Effector memory CD8-positive, alpha-beta T cell (primary cell): ENCODE results near the gene MECR.

Experiments used
- ATAC-seq: fragments of 150-1000 bp; cut with Tn5 transposase; replicated peaks from 2 replicates; pipeline ENCODE4 v1.10.0; 2021; ENCODE audit warnings: mild to moderate bottlenecking, moderate library complexity
- DNase-seq, 3 experiments: peaks; one replicate each; pipeline ENCODE4 v3.0.0; 2021
- H3K27ac Mint-ChIP-seq, 2 donors: one replicate each; pipeline ENCODE4 v1.8.0; 2022; ENCODE audit warnings: mild to moderate bottlenecking in 2 of 2, mixed read lengths in 2 of 2, moderate library complexity in 2 of 2
- H3K27me3 Mint-ChIP-seq, 2 donors: one replicate each; pipeline ENCODE4 v1.8.0; 2022; ENCODE audit warnings: mixed read lengths in 2 of 2
- H3K36me3 Mint-ChIP-seq: one replicate; pipeline ENCODE4 v1.8.0; 2022; ENCODE audit warnings: mild to moderate bottlenecking, moderate library complexity, mixed read lengths; ENCODE audit not compliant: insufficient read depth
- H3K4me1 Mint-ChIP-seq, 2 donors: one replicate each; pipeline ENCODE4 v1.8.0; 2022; ENCODE audit warnings: low read depth in 2 of 2, mixed read lengths in 2 of 2
- H3K4me3 Mint-ChIP-seq, 2 donors: one replicate each; pipeline ENCODE4 v1.8.0; 2022; ENCODE audit warnings: mild to moderate bottlenecking in 2 of 2, mixed read lengths in 2 of 2, moderate library complexity in 2 of 2
- H3K9me3 Mint-ChIP-seq, 2 donors: one replicate each; pipeline ENCODE4 v1.8.0; 2022; ENCODE audit warnings: mixed read lengths in 2 of 2

MECR gene

DNA sequence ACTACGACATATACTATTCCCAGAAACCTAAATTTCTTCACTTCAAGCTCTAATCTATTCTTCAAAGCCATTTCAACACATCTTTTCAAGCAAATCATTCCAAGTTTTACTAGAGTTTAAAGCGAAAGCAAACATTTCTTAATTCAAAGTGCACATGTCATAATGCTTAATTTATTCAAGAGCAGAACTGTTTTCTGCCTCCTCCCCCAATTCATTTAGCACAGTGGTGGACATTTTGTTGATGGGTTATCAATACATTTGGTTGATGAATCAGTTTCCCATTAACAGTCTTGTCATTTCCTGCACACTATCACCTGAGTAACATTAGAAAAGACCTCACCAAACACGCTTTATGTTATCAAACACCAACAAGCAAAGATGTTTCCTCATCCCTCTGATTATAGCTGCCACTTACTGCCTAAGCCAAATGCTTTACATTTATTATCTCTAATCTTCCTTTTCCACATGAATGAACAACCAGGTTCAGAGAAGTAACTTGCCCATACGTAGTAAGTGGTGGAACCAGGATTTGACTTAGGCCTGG lies 51.0 kb downstream of the MECR start:
- ATAC-seq (no peak), DNase-seq (no peak)
- Mint-ChIP-seq H3K36me3 (peaks cover 54% of the 10 kb centered on the region), H3K27ac (peak overlapping the region; percentile 88 to 92), H3K27me3 (no peaks in the 10 kb centered on the region), H3K9me3 (no peaks in the 10 kb centered on the region), H3K4me3 (peak overlapping the region; percentile 88 to 90), H3K4me1 (peaks cover 38 to 58% of the 10 kb centered on the region in 2 donors)

DNA sequence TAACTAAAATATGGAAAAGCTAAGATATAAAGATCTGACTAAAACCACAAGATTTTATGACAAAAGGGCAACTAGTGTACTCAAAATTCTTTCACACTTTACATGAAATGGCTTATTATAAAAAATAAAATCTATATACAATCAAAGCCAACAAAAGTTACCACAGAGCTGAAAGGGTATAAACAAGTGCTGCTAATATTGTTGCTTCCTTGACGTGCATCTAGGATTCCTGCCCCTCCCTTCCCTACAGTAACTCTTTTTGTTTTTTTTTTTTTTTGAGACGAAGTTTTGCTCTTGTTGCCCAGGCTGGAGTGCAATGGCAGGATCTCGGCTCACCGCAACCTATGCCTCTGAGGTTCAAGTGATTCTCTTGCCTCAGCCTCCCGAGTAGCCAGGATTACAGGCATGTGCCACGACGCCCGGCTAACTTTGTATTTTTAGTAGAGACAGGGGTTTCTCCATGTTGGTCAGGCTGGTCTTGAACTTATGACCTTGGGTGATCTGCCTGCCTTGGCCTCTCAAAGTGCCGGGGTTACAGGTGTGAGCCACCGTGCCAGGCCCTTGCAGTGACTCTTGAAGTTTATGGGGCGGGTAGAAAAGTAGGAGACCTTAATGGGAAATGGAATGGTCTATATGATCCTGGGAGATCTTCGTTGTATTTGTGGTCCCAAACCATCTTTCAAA lies 53.6 kb downstream of the MECR start:
- Mint-ChIP-seq H3K27ac (peak overlapping the region; percentile 88 to 92), H3K4me3 (peak overlapping the region; percentile 51 to 88), H3K9me3 (no peaks in the 10 kb centered on the region), H3K4me1 (peaks cover 40 to 69% of the 10 kb centered on the region in 2 donors), H3K27me3 (no peaks in the 10 kb centered on the region), H3K36me3 (peaks cover 54% of the 10 kb centered on the region)
- DNase-seq = no peak
- no peak for ATAC-seq

DNA sequence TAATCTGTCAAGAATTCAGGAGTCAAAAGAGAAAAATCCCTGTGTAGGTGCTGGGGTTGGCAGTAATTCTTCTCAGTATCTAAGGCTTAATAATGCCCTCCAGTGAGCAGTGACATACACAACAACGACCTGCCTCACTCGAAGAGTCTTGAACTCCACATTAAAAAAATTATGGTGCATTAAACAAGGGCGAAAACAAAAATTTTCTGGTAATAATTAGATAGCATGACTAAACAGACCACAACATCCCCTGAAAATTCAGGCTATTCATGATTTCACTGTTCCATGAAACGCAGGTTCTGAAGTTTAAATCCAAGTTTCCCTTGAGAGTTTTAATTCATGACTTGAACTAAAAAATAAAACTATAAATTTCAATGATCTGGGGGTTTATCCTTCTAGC lies 54.2 kb downstream of the MECR start:
- Mint-ChIP-seq H3K36me3 (peaks cover 48% of the 10 kb centered on the region), H3K27ac (peak overlapping the region in 1 of 2 donors; percentile 92), H3K27me3 (no peaks in the 10 kb centered on the region), H3K4me1 (peaks cover 42 to 71% of the 10 kb centered on the region in 2 donors), H3K9me3 (no peaks in the 10 kb centered on the region), H3K4me3 (peak overlapping the region in 1 of 2 donors; percentile 88)
- DNase-seq = no peak
- no peak for ATAC-seq

DNA sequence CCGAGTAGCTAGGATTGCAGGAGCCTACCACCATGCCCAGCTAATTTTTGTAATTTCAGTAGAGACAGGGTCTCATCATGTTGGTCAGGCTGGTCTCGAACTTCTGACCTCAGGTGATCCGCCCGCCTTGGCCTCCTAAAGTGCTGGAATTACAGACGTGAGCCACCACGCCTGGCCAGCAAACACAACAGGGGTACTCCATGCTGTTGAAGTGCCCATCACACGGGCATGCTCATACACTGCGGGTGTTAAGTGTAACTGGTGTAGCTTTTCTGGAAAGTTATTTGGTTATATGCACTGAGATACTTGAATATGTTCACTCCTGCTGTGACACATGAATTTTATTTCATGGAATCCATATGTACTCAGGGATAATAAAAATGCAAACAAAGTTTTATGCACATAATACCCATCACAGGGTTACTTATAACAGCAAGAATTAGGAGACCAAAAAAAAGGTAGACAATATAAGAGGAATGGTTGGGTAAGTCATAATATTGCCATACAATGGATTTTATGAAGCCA lies 58.3 kb downstream of the MECR start:
- ATAC-seq (no peak), DNase-seq (no peak)
- Mint-ChIP-seq H3K27me3 (no peaks in the 10 kb centered on the region), H3K4me1 (peaks cover 38 to 74% of the 10 kb centered on the region in 2 donors), H3K36me3 (peaks cover 39% of the 10 kb centered on the region), H3K9me3 (no peaks in the 10 kb centered on the region), H3K27ac (peak overlapping the region in 1 of 2 donors; percentile 87), H3K4me3 (peak overlapping the region; percentile 18 to 24)

DNA sequence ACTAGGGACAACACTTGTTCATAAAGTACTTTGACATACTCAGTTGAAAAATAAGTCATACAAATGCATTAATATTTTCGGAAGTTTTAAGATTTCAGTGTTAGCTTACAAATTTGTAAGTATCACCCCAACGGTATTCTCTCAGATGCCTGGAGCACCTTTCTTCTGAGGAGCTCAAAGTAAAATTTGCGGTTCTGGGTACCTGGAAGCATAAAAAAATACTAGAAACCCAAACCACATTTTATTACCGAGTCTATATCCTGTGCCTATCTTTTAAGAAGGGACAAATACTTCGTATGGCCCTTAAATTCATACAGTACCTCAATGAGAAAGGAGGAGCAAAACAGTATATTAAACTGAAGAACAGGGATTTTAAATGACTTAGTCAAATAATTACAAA lies 59.2 kb downstream of the MECR start:
- ATAC-seq (no peak), DNase-seq (no peak)
- H3K27ac Mint-ChIP-seq = peak overlapping the region in 1 of 2 donors; percentile 42
- H3K9me3 Mint-ChIP-seq = no peaks in the 10 kb centered on the region
- H3K36me3 Mint-ChIP-seq = peaks cover 41% of the 10 kb centered on the region
- no peaks in the 10 kb centered on the region for H3K27me3 Mint-ChIP-seq
- H3K4me1 Mint-ChIP-seq = peaks cover 39 to 74% of the 10 kb centered on the region in 2 donors
- peak overlapping the region; percentile 30 to 58 for H3K4me3 Mint-ChIP-seq

DNA sequence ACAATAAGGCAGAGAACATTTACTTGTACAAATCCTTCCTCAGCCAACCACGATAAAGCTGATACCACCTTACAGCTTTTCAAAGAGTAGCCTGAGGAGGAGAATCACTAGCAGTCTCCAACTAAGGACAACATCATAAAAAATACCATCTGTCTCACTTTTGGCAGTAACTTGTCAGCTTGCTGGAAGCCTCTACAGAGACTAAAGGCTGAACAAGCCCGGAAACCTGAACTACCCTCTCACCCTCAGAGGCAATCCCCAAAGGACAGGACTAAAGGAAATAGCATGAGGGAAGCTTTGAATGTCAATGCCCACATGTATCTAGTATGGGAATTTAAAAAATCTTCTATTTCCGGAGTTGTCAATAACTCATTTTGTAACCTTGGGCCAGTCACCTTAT lies 59.6 kb downstream of the MECR start:
- Mint-ChIP-seq H3K4me3 (peak overlapping the region; percentile 30 to 58), H3K27ac (peak overlapping the region; percentile 42 to 67), H3K36me3 (peaks cover 39% of the 10 kb centered on the region), H3K27me3 (no peaks in the 10 kb centered on the region), H3K4me1 (peaks cover 41 to 74% of the 10 kb centered on the region in 2 donors), H3K9me3 (no peaks in the 10 kb centered on the region)
- ATAC-seq (no peak), DNase-seq (no peak)

DNA sequence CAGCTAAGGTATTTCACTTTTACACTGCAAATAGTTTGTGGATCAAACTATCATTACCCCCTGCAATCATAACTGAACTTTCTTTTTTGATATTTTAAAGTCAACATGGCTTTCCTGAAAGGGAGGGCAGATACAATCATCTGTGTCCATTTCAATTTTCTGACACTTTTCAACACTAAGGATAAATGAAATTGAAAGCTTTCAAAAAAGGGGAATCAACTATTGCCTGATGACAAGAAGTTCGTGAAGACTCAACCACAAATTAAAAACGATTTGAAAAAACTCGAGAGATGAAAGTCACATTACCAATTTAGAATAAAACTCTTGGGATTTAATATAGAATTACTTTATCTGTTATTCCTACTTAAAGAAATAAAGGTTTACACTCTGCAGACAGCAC lies 60.8 kb downstream of the MECR start:
- Mint-ChIP-seq H3K4me1 (peaks cover 47 to 78% of the 10 kb centered on the region in 2 donors), H3K27ac (peak overlapping the region; percentile 42 to 67), H3K36me3 (peaks cover 37% of the 10 kb centered on the region), H3K4me3 (peak overlapping the region; percentile 58 to 66), H3K27me3 (no peaks in the 10 kb centered on the region), H3K9me3 (no peaks in the 10 kb centered on the region)
- DNase-seq (no peak), ATAC-seq (no peak)

DNA sequence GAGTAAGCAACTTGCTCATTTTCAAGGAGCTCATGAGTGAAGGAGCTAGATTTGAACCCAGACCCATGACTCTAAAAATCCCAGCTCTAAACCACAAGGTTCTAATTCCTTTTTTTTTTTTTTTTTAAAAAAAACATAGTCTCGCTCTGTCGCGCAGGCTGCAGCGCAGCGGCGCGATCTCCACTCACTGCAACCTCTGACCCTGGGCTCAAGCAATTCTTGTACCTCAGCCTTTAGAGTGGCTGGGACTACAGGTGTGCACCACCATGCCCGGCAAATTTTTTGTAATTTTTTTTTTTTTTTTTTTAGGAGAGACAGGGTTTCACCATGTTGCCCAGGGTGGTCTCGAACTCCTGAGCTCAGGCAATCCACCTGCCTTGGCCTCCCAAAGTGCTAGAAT lies 62.8 kb downstream of the MECR start:
- H3K4me1 Mint-ChIP-seq = peaks cover 54 to 86% of the 10 kb centered on the region in 2 donors
- peaks cover 33% of the 10 kb centered on the region for H3K36me3 Mint-ChIP-seq
- no peak for ATAC-seq
- H3K9me3 Mint-ChIP-seq = no peaks in the 10 kb centered on the region
- DNase-seq = no peak
- H3K27ac Mint-ChIP-seq = no peak overlapping the region
- no peak overlapping the region for H3K4me3 Mint-ChIP-seq
- no peaks in the 10 kb centered on the region for H3K27me3 Mint-ChIP-seq

DNA sequence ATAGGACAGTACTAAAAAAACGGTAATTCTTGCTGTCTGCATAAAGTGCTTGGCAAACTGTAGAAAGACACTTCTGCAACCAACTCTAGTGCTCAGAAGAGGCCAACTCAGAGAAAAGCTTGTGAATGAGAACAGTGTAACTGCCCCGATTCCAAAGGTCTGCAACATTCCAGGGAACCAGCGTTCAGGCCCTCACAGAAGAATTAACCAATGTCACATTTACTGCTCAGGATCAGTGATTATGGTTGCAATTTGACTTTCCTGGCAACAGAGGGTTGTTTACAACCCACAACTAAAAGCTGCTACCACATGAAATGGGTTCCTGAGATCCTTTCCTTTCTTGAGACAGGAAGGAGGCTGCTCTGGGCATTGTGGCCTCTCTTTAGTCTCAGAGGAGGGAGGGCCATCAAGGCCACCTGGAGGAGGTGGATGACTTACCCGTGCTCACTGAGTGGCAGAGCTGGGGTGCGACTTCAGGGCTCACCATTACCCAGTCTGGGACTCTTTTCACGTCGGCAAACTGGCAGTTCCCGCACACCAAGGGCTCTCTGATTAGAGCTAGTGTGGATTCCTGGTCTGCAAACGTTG lies 64.3 kb downstream of the MECR start:
- ATAC-seq (no peak), DNase-seq (no peak)
- Mint-ChIP-seq H3K36me3 (peaks cover 45% of the 10 kb centered on the region), H3K27ac (peak overlapping the region; percentile 54 to 77), H3K9me3 (no peaks in the 10 kb centered on the region), H3K4me1 (peaks cover 53 to 80% of the 10 kb centered on the region in 2 donors), H3K27me3 (no peaks in the 10 kb centered on the region), H3K4me3 (no peak overlapping the region)

DNA sequence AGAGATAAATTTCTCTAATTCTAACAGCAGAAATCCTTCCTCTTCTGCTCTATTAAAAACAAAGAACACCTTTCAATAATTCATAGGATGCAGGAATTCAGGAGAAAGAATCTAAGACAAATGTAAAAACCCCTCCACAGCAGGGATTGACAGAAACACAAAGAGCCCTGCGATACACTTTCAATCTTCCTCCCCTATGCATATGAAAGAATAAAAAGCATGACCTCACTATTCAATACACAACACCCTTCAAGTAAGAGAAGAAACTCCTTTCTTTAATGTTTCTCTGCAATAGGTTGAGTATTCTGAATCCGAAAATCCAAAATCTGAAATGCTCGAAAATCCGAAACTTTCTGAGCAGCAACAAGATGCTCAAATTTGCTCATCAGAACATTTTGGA lies 66.1 kb downstream of the MECR start:
- H3K36me3 Mint-ChIP-seq = peaks cover 49% of the 10 kb centered on the region

DNA sequence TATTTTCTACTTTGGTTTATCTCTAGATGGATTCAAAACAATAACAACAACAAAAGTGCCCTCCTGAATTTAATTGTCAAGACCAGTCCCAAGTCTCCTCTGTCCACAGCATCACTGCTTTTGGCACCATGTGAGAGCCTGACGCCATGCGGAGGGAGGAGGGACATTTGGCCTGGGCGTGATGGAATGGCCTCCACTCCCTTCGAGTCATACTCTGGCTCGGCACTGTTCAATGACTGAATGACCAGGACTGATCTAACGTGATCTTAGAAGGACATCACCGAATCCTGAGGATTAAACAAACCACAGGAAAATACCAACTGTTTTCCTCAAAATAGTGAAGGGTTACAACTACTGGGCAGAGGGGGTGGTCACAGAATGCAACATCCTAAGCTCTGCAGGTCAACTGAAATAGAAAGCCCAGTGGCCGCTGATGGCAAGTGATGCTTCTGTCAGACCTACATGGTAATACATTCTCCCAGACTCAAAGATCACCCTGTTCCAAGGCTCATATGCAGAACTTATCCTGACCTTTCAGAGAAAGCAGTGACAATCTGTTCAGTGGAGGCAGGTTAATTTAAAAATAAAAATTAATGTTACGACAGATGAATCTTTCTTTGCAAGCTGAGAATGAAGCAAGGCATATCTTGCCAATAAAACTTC lies 68.1 kb downstream of the MECR start:
- DNase-seq = no peak
- no peak for ATAC-seq
- H3K4me1 Mint-ChIP-seq = peaks cover 31 to 47% of the 10 kb centered on the region in 2 donors
- H3K27ac Mint-ChIP-seq = peak overlapping the region; percentile 52 to 62
- H3K9me3 Mint-ChIP-seq = no peaks in the 10 kb centered on the region
- H3K27me3 Mint-ChIP-seq = no peaks in the 10 kb centered on the region
- peaks cover 56% of the 10 kb centered on the region for H3K36me3 Mint-ChIP-seq
- no peak overlapping the region for H3K4me3 Mint-ChIP-seq

More for the DNA sequence above, 66.1 kb downstream of the MECR start:
- Mint-ChIP-seq H3K27ac (peak overlapping the region; percentile 50 to 51), H3K27me3 (no peaks in the 10 kb centered on the region), H3K4me3 (peak overlapping the region in 1 of 2 donors; percentile 18), H3K4me1 (peaks cover 40 to 62% of the 10 kb centered on the region in 2 donors), H3K9me3 (no peaks in the 10 kb centered on the region)
- ATAC-seq (no peak), DNase-seq (no peak)

DNA sequence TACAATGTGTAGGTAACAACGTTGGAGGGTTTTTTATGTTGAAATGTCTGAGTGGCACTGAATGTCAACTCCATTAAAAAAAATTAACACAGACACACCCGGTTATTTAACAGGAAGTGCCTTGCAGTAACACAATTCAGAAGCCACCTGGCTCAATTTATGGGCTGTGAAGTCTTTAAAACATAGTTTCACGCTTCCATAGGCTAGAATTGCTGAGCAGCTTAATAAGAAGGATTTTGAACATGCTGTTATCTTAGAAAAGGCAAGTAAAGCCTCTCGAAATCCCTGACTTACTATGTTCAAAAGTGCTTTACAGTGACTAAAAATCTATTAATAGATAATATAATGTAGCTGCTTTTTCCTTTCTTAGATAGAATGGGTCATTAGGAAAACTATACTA lies 68.7 kb downstream of the MECR start:
- Mint-ChIP-seq H3K4me1 (peaks cover 30 to 41% of the 10 kb centered on the region in 2 donors), H3K27me3 (no peaks in the 10 kb centered on the region), H3K9me3 (no peaks in the 10 kb centered on the region), H3K27ac (peak overlapping the region; percentile 62 to 89), H3K4me3 (peak overlapping the region in 1 of 2 donors; percentile 41), H3K36me3 (peaks cover 56% of the 10 kb centered on the region)
- DNase-seq = no peak
- ATAC-seq = peak; percentile 8

DNA sequence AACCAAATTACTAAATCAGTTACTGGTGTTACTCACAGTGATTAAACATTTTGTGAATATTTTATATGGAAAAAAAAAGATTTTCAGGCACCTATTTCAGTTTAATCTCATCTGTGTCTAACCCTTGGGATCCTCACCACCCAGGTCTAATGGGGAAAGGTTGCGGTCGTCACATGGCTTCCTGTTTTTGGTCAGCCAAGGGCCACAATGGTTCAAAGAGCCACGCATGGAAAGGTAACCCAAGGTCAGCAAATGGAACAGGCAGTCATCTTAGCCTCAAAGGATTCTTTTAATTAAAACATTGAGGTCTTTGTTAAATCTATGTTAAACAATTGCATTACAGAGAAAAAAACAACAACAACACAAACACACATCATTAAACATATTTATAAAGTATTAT lies 71.0 kb downstream of the MECR start:
- peaks cover 13 to 21% of the 10 kb centered on the region in 2 donors for H3K4me1 Mint-ChIP-seq
- ATAC-seq = no peak
- no peak overlapping the region for H3K4me3 Mint-ChIP-seq
- no peaks in the 10 kb centered on the region for H3K9me3 Mint-ChIP-seq
- H3K27me3 Mint-ChIP-seq = no peaks in the 10 kb centered on the region
- DNase-seq = no peak
- H3K27ac Mint-ChIP-seq = no peak overlapping the region
- peaks cover 68% of the 10 kb centered on the region for H3K36me3 Mint-ChIP-seq
